Cardiac muscle cell (in vitro differentiated cells and primary cell): Measurements from ENCODE around the gene NPAS3. TPM values are rescaled to one million over a fixed set of nuclear protein-coding genes. Genes with fewer than 3 reads are reported as not detected.
"Not testable (repeated sequence)": the region's sequence is repeated elsewhere in the genome, so short reads cannot be mapped to it uniquely, and the experiment has no call there.

ENCODE experiments used
- DNase-seq, 2 donors: peaks; one replicate each; pipeline versions ENCODE4 v3.0.0 to v3.0.0-alpha.2; 2010 to 2017; ENCODE audit warnings: low read depth in 1 of 2, low spot score in 1 of 2
- H3K27ac ChIP-seq: fragments of 200-600 bp; sonication (generic); 2 replicates; pipeline ENCODE4 v1.5.1; 2016
- H3K27me3 ChIP-seq: fragments of 200-600 bp; sonication (generic); 2 replicates; pipeline ENCODE4 v1.6.0; 2016; ENCODE audit warnings: control low read depth
- H3K36me3 ChIP-seq: fragments of 200-600 bp; sonication (generic); 2 replicates; pipeline ENCODE4 v1.5.1; 2016; ENCODE audit warnings: control low read depth
- H3K4me1 ChIP-seq: fragments of 200-600 bp; sonication (generic); 2 replicates; pipeline ENCODE4 v1.8.1; 2017; ENCODE audit warnings: low read depth, mild to moderate bottlenecking, mixed run types
- H3K4me3 ChIP-seq: fragments of 200-600 bp; sonication (generic); 2 replicates; pipeline ENCODE4 v1.5.1; 2016; ENCODE audit warnings: mild to moderate bottlenecking
- H3K9me3 ChIP-seq: fragments of 200-600 bp; sonication (generic); 2 replicates; pipeline ENCODE4 v1.5.1; 2017; ENCODE audit warnings: low read depth, mild to moderate bottlenecking, control low read depth
- CTCF ChIP-seq: IDR thresholded peaks from 2 replicates; pipeline ENCODE4 v1.5.1; 2012; ENCODE audit warnings: low read depth, mild to moderate bottlenecking, low read length
- polyA plus RNA-seq: library from polyadenylated mRNA; unstranded; fragments of >200 nt; fragmentation: Nextera tagmentation; extraction: Ambion mirVana; gene quantifications from 2 replicates; pipeline ENCODE4 v1.2.1, GENCODE V29; 2016
- total RNA-seq: library from RNA; depleted of rRNA; stranded (reverse); fragments of >200 nt; gene quantifications from 2 replicates; pipeline ENCODE4 v1.2.3, GENCODE V29; 2016

Gene NPAS3
- total and polyA plus RNA-seq, 2 experiments from 2014 or later = 0.18 TPM

- Histone ChIP-seq H3K36me3 (no peaks in the 10 kb centered on the region), H3K9me3 (no peaks in the 10 kb centered on the region), H3K27me3 (no peaks in the 10 kb centered on the region), H3K4me1 (peaks cover 8% of the 10 kb centered on the region), H3K27ac (no peak overlapping the region), H3K4me3 (no peak overlapping the region)
- no peak for DNase-seq
- no peak for TF ChIP-seq CTCF
Measured at GRCh38 chr14:33070475-33070874, 131.8 kb downstream of the NPAS3 start.

GRCh38 chr14:33073023-33073422 is 134.3 kb downstream of the NPAS3 start:
- Histone ChIP-seq H3K27me3 (no peaks in the 10 kb centered on the region), H3K4me3 (no peak overlapping the region), H3K27ac (no peak overlapping the region), H3K9me3 (no peaks in the 10 kb centered on the region), H3K36me3 (no peaks in the 10 kb centered on the region), H3K4me1 (no peaks in the 10 kb centered on the region)
- no peak for TF ChIP-seq CTCF
- DNase-seq = no peak

GRCh38 chr14:33081259-33081658 is 142.6 kb downstream of the NPAS3 start:
- peak in 1 of 2 donors; percentile 59 for DNase-seq
- H3K9me3 ChIP-seq = no peaks in the 10 kb centered on the region

GRCh38 chr14:33085799-33086198 is 147.1 kb downstream of the NPAS3 start:
- Histone ChIP-seq H3K4me3 (no peak overlapping the region), H3K27ac (no peak overlapping the region), H3K36me3 (no peaks in the 10 kb centered on the region), H3K27me3 (no peaks in the 10 kb centered on the region), H3K9me3 (no peaks in the 10 kb centered on the region), H3K4me1 (peaks cover 9% of the 10 kb centered on the region)
- DNase-seq = no peak
- no peak for TF ChIP-seq CTCF

More at GRCh38 chr14:33081259-33081658, 142.6 kb downstream of the NPAS3 start:
- no peak for TF ChIP-seq CTCF
- Histone ChIP-seq H3K4me1 (peaks cover 9% of the 10 kb centered on the region), H3K4me3 (no peak overlapping the region), H3K27me3 (no peaks in the 10 kb centered on the region), H3K27ac (peak overlapping the region; percentile 19), H3K36me3 (no peaks in the 10 kb centered on the region)

GRCh38 chr14:33088274-33088673 is 149.6 kb downstream of the NPAS3 start:
- DNase-seq, H3K9me3 ChIP-seq, H3K36me3 ChIP-seq: not testable (repeated sequence)

GRCh38 chr14:33098016-33098415 is 159.3 kb downstream of the NPAS3 start:
- Histone ChIP-seq H3K36me3 (no peaks in the 10 kb centered on the region), H3K9me3 (no peaks in the 10 kb centered on the region), H3K27me3 (no peaks in the 10 kb centered on the region), H3K4me1 (no peaks in the 10 kb centered on the region), H3K4me3 (no peak overlapping the region), H3K27ac (no peak overlapping the region)
- no peak for DNase-seq
- no peak for TF ChIP-seq CTCF

More at GRCh38 chr14:33088274-33088673, 149.6 kb downstream of the NPAS3 start:
- H3K4me1 ChIP-seq, H3K27ac ChIP-seq, H3K27me3 ChIP-seq, H3K4me3 ChIP-seq: not testable (repeated sequence)
